ENCODE data around the gene BCAS3.

DNA sequence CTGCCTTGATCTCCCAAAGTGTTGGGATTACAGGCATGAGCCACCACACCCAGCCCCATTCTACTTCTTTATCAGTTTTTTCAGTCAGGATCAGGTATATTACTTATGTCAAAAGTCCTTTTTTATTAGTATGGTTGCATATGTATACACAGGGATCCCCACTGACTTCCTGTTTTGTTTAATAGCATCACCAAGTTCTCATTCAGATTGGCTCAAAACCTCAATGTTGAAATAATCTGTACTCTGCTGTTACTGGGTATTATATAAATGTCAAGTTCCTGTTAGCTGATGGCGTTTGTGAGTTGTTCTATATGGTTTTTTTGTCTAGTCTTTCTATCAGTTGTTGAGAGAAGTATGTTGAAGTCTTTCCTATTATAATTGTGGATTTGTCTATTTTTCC, 168.5 kb downstream of the BCAS3 start:
- TF ChIP-seq, protein P1, sequence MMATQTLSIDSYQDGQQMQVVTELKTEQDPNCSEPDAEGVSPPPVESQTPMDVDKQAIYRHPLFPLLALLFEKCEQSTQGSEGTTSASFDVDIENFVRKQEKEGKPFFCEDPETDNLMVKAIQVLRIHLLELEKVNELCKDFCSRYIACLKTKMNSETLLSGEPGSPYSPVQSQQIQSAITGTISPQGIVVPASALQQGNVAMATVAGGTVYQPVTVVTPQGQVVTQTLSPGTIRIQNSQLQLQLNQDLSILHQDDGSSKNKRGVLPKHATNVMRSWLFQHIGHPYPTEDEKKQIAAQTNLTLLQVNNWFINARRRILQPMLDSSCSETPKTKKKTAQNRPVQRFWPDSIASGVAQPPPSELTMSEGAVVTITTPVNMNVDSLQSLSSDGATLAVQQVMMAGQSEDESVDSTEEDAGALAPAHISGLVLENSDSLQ (IDR thresholded peaks at IDR 0.05), result no peak
- no peak for TF ChIP-seq FOXK2 (IDR thresholded peaks at IDR 0.05)
- TF ChIP-seq L3MBTL2 (conservative IDR thresholded peaks at IDR 0.05), result no peak
- no peak for TF ChIP-seq FOXM1 (IDR thresholded peaks at IDR 0.05; ENCODE audit: borderline replicate concordance)
- no peak for TF ChIP-seq SP1 (IDR thresholded peaks at IDR 0.05)
